GM18519 (cell line): Measurements from ENCODE around the gene NTRK3.

Source experiments
- ATAC-seq: cut with Tn5 transposase; IDR thresholded peaks from one replicate; pipeline ENCODE4 v1.9.1; 2021; ENCODE audit warnings: mild to moderate bottlenecking, moderate library complexity; ENCODE audit not compliant: unreplicated experiment, low FRiP score

NTRK3 gene

DNA sequence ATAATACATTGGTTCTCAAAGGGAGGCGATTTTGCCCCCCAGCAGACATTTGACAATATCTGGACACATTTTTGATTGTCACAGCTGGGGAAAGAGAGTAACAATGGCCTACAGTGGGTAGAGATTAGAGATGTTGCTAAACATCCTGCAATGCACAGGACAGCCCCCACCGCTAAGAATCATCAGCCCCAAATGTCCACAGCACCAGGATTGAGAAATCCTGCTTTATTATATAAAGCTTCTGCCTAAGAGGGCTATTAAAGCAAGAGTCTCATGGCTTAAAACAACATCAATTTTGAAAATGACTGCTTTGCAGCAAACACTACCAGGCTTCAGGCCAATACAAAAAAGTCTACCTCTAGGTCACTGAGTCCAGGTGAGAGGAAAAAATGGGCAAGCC, 68.2 kb downstream of the NTRK3 start:
- ATAC-seq, result no peak

DNA sequence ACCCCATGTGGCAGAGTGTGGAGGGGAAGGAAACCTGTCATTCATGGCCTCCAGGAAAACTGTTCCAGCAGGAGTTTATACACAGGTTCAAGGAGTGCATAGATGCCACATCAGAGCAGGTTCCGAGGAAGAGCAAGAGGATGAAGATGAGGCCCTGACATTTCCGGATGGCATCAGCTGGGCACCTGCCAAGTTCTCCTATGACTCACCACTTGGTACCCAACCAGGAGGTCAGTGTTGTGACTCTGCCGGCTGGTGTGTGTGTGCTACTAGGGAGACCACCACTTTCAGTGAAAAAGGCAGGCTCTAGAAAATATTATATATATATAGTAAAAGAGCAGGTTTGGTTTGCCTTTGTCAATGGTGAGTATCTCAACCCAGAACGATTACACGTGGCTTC, 69.3 kb downstream of the NTRK3 start:
- ATAC-seq, result no peak

DNA sequence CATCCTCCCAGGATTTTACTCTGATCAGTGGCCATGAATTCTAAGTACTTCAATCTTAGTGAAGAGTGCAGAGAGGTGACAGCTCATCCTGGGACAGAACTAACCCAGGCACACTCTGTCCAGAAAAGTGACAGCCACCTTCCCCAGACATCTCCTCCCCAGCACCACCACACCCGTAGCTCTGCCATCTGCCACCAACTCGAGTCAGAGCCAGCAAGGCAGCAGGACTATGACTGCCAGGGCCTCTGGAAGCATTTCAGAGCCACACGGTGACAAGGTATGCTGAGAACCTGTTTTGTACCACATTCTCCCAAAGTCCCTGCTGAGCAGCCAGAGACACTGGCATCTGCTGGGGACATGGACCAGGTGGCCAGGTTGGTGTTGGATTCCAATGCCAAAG, 71.0 kb downstream of the NTRK3 start:
- ATAC-seq, result no peak

DNA sequence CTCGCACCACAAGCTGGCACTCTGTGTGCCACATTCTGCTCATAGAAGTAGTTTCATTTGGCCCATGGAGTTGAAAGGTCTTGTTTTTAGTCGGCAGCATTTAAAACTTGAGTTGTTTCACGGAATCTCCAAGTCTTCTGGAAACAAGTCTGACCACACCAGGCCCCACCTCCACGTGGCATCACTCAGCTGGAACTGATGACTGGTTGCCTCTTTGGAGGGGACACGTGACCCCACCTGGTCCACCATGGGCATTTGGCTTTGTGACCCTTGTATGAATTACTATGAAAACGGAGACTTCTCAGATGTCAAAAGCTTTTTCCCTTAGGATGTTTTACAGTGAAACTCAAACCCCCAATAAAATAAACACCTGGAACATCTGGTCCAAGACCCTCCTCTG, 74.9 kb downstream of the NTRK3 start:
- no peak for ATAC-seq

DNA sequence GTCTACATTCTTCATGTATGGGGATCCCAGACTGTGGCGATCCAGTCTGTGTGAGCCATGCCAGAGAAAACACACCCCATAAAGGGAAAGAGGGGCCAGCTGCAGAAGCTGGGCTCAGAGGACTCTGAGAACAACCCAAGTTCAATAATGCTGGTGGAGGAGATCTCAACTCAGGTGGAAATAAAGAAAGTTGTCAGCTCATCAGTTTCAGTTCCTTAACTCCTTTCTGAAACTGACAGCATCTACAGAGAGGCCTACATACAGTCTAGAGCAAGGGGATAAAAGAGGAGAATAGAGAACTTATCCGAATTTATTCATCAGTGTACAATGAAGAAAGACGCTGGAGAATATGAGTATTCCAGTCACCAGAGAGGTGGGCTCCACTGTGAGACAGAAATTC, 77.0 kb downstream of the NTRK3 start:
- ATAC-seq, result peak; percentile 94

DNA sequence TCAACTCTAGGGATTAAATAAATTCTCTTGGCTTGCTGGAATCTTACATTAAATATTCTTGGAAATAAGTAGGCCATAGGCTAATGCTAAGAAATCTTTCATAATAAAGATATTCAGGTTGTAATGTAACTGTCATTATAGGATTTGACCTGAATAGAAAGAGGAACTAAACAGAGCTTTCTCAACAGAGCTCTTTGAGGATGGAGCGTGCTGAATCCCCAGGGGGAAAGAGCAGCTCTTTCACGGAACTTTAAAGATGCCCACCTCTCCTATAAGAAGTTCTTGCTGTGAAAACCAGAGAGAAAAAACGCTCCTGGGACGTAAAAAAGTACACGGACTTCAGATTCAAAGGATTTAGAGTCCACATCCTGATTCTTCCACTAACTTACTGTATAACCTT, 77.9 kb downstream of the NTRK3 start:
- ATAC-seq, result peak; percentile 53

DNA sequence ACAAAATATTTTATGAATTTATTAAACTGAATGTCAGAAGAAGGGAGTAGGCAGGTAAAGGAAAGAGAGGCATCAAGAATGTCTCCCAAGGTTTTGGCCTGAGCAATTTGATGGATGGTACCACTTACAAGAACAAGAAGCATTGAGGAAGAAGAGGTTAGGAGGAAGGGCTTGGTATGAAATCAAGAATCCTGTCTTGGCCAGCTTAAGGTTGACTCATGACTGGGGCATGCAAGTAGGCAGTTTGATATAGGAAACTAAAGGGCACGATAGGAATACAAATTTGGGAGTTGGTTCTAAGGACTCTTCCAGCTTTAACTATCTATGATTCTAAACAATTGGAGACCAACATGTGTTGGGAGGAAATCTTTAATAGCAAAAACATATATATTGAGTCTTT, 79.1 kb downstream of the NTRK3 start:
- no peak for ATAC-seq

DNA sequence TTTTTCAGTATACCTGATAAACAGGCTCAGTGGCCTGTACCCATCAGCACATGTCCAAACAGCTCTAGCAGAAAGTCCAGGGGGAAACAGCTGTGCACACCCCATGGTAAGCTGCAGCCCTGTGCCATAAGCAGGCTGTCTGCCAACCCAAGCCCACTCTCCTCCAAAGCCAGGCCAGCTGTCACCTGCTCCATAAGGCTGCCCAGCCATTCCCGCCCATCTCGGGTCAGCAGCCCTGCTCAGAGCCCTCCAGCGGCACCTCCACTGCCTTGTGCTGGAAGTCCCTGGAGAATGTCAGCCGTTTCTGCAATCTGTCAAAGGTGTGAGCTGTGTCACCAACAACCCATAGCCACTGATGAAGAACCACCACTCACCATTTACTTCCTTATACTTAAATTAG, 82.0 kb downstream of the NTRK3 start:
- no peak for ATAC-seq

DNA sequence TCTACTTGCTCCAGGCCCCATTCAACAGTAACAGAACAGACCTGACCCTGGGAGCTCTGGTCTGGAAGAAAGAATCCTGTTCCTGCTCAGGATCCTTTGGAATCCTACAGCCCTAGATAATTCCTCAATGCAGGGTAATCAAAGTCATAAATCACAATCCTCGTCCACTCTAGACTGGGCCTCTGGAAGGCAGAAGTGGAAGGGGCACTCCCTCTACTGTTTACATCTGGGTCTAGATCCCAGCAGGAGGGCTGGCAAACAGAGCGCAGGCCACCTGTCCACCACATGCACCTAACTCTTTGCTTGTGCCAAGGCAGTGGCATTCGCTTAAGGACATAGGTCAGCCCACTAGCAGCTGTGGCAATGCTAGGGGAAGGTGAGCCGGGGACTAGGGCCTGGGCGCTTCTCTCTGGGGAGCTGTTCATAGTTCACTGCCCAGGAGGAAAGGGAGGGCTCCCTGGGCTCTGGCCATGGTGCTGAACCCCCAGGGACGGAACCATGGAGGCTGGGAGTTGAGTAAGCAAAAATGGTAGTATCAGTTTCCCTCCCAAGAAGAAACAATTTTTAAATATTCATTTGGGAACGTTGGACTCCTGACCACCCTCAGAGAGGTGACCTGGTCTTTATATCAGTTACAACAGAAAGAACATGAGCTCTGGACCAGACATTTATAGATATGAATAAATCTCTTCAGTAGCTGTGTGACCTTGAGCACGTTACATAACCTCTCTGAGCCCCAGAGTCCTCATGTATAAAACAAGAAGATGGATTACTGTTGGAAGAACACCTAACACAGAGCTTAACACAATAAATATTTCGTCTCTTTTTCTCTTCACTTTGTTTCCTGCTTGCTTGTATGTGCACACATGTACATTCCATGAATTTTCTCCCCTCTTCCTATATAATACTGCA, 90.2 kb downstream of the NTRK3 start:
- ATAC-seq, result no peak

DNA sequence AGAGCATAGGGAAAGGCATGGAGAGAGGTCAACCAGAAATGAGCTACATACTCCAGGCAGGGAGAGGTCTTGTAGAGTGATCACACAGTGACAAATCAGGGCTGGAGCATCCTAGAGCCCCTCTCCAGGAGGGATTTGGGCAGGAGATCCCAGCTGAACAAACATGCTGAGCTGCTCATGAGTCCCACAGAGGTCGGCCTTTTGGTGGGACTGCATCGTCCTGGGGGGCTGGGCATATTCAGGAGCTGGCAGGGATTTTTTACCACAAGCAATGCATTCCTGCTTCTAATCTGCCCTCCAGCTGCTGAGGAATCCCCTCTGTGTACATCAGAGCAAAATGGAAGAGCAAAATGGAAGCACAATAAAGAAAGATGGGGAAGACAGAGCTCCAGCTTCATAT, 94.9 kb downstream of the NTRK3 start:
- no peak for ATAC-seq

DNA sequence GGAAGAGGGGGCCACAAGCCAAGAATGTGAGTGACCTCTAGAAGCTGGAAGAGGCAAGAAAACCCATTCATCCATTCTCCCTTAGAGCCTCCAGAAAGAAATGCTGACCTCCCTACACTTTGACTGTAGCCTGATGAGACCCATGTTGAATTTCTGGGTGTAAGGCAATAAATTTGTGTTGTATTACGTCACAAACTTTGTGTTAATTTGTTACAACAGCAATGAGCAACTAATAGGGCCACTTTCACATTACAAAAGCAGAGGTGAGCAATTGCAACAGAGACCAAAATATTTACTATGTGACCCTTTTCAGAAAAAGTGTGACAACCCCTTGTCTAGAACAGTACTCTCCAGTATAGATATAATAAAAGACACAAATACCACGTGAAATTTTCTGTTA, 101.2 kb downstream of the NTRK3 start:
- no peak for ATAC-seq

DNA sequence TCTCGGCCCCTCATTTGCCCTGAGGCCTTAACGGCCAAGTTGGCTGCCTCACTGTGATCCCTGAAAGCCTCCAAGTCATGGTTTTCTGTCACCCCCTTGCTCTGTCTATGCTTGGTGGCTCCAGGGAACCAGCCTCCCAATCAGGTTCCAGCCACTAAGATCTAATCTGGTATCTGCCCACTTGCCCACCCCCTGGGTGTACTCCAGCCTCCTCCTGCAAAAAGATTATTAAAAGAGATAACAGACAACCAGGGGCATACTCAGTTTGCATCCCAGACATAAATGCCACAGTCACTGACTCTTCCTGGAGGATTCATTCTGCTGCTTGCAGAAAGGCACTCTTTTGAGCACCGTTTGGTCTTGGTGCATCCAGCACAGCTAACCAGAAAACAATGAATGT, 103.9 kb downstream of the NTRK3 start:
- no peak for ATAC-seq

DNA sequence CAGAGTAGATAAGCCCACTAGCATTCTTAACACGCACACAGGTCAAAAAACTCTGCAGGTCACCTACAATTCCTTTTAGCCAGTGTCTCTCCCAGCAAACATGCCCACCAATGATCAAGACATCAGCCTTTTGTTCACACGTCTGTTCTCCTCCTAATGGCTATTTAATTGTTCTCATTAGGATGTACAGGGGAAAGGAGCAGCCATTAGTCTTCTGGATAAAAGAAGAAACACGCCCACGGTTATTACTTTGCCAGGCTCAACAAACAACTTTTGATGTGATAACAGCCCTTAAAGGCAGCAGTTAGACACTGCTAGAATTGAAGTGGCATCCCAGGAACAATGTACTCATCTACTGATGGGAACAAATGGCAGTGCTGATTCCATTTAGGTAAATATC, 108.8 kb downstream of the NTRK3 start:
- no peak for ATAC-seq

DNA sequence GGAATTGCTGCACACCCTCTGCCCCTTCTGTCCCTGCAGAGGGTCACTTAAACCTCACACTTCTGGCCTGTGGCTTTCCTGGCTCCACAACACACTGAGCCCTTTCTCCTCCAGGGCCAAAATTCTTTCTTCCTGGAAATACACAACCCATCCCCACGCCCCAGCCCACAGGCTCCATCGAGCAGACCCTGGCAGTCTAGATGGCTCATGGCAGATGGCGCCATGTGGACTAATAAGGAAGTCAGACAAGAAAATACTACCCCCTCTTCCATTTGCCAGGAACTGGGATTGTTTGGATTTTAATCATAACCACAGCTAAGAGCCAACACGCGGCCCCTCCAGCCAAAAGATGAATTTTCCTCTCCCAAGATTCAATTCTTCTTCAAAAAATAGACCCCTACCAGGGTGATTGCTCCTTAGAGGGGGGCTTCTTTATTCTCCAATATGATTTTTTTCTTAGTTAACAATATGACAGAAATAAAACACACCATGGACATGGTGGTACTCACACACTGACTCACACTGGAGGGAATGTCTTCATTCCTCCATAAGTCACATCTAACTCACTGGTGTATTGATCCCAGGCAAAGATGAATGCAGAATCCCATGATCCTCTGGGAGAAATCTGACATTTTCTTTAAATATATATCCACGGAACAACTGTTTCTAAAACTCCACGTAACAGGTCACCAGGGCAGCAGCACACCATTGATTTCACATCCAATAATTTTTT, 111.5 kb downstream of the NTRK3 start:
- ATAC-seq, result no peak

DNA sequence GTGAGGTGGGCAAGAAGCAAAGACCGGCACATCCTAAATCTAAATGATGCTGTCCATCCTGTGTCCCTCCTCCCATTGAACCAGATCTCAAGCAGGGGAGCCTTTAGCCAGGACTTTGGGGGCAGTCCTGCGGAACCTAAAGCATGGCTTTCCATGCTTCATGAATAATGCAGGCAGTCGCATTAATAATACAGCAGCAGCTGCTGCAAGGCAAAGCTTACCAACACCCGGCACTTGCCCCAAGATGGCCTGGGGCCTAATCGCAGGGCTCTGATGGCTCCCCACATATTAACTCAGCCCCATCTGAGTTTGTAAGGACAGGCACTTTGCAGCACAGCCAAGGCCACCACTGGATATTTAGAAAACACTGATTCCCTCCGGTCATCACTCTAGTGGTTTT, 114.4 kb downstream of the NTRK3 start:
- no peak for ATAC-seq

DNA sequence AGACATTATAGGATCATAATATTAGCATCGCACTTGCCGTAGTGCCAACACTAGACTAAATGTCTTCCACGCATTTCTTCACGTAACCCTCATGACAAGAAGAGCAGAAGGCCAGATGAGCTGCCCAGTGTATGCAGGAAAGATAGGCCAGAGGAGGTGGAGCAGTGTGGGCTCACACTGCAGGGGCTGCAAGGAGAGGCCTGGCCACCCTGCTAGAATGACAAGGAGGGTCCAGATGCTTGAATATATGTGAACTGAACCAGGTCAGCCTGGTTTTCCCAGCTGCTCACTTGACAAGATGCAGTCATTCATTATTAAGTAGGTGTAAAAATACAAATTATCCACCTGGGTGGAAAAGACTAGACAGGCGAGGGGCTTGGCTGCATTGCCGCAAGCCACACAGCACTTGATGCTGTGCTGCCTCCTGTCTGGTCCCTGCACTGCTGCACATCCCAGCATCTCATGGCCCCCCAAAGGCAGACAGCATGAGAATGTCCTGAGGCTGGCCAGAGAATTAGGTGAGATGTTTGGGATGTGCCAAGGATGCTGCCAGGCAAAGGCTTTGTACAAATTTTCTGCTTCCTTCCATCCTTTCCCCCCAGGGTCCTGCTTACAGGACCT, 115.2 kb downstream of the NTRK3 start:
- ATAC-seq, result no peak

DNA sequence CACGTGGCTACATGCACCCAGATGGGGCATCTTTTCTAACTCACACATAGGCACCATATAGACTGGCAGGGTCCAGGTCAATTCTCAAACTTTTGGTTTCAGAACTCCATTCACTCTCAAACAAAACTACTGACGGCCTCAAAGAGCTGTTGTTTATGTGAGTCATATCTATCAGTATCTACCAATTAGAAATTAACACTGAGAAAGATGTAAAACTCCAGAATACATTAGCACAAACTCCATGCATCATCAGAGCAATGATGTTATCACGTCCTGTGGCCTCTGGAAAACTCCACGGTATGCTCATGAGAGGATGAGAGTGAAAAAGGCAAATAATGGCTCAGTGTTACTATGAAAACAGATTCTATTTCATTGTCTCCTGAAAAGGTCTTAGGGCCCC, 116.1 kb downstream of the NTRK3 start:
- ATAC-seq, result no peak

DNA sequence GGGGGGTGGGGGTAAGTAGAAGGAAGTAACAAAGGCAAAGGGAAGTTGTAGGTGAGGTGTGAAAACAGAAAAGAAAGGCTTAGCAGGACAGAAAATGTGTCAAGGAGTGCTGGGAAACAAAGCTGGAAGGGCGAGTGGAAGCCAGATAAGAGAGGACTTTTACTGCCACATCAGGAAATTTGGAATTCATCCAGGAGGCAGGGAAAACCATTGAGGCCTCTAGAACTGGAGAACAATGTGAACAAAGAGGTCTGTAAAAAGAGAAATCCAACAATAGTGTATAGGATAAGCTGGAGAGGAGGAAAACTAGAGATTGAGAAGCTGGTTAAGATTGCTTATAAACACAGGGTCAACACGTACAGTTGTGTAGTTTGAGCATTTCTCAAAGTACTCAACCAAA, 116.6 kb downstream of the NTRK3 start:
- ATAC-seq, result no peak

DNA sequence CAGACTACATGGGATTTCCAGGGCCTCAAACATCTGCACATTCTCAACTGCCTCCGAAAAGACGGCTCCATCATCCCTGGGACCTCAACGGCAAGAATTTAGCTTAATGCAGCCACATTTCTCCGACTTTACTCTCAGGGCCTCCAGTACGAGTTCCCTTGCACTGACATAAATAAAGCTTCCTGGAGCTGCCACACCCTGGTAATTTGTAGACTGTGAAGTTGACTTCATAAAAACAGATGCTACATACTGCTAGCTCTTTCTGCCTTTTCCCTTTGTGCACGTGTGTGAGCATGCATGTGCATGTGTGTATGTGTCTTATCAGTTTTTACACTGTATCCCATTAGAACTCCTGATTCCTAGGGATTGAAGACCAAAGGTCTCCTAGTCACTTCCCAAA, 122.7 kb downstream of the NTRK3 start:
- ATAC-seq, result no peak

DNA sequence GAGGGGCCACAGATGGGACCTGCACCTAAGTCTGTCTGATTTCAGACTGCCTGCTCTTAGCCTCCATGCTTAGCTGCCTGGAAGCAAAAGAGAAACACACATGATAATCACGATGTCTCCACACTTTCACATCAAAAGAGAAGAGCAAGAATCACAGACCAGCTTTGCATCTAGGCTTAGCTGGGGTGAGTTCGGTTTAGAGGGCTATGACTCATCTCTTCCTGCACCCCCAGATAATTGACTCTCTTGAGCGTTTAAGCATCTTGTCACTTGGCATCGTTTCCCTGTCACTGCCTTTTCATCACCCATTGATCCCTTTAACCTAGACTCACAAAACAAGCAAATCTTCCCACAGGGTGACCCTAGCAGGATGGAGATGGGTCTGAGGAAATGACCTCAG, 124.0 kb downstream of the NTRK3 start:
- ATAC-seq, result no peak

DNA sequence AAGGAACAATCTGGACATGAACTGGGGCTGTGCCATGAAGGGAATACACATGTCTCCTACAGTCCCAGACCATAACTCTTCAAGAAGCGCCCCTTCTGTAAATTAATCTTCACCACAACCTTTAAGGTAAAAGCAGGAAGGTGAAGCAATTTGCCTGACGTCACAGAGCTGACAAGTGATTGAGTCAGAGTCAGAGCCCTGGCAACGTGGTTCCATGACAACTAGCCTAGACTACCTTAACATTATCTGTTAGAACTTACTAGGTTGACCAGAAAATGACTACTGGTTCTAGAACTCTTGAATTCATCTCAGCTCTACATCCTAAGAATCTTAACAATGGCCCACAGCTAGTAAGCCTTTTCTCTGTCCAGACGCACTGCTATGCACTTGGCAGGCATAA, 124.6 kb downstream of the NTRK3 start:
- ATAC-seq, result no peak

DNA sequence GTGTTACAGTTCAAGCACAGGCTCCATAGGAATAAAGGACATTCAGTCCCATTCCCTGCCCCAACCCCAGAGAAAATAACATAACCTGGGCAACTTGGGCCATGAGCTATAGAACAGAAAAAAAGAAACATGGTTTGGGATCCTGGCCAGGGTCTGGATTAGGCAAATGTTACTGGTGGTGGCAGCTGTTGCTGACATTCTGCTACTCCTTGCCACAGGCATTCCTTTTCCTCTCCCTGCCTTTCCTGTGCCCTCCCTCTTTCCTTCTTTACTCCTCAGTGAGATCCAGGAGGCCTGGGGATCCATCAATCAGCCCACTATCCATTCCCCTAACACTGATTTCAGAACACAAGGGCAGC, 129.1 kb downstream of the NTRK3 start:
- ATAC-seq, result no peak
